ENCODE measurements around the gene CTTNBP2NL.
"Not testable (repeated sequence)": the region's sequence is repeated elsewhere in the genome, so short reads cannot be mapped to it uniquely, and the experiment has no call there.

The CTTNBP2NL gene

DNA sequence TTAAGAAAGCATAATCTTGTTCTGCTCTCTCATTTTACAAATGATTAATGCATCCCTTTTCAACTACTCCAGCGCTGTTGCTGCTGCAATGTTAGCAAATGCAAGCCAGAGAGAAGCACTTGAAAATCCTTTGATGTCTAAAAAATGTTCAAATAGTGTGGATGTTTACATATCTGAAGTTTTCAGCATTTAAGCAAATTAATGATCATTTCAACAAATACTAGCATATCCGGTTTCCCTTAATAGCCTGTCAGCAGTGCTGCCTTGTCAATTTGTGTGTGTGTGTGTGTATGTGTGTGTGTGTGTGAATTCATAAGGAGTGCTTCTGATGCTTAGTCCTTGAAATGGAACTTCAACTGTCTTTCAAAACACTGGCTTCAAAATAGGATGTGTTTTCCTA, 64.6 kb downstream of the CTTNBP2NL start:
- no peak for DNase-seq

GRCh38 chr1:112461200-112461871, 65.3 kb downstream of the CTTNBP2NL start:
- no peak for DNase-seq

DNA sequence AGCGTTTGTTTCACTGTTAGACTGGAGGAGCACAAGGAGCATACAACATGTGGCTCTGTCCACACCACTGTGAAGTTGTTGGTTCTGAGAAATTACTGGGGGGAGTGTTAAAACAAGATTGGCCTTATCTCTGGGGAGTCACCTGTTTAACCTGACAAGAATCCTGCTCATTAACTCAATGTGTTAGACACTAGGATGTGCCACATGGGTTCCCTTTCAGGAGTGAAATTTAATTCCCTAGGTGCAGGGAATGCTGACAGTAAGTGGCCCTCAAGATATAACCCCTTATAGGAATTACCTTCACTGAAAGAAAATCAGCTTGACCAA, 66.9 kb downstream of the CTTNBP2NL start:
- no peak for DNase-seq

- peak in 1 of 51 donors; percentile 5 for DNase-seq
Measured at GRCh38 chr1:112464501-112464900, 68.5 kb downstream of the CTTNBP2NL start.

DNA sequence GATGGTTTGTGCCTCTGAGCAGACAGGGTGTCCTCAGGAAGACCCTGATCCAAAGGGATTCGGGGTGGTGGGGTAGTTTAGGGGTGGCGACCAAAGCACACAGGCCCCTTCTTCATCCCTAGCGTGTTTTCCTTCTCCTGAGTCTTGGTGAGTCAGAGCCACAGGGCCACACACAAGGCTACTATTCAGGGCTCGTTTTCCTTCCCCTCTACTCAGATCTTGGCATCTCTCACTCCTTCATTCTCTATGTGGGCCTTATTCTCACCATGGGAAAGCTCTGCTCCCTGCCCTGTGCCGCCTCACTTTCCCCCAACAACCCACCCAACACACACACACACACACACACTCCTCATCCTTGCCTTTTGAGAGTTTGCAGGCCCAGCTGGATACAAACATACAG, 69.1 kb downstream of the CTTNBP2NL start:
- DNase-seq, result peak in 20 of 51 donors; percentile 4 to 76 (median 34)

GRCh38 chr1:112466078-112466660, 70.2 kb downstream of the CTTNBP2NL start:
- DNase-seq, result peak; percentile 58 to 97 (median 91)

DNA sequence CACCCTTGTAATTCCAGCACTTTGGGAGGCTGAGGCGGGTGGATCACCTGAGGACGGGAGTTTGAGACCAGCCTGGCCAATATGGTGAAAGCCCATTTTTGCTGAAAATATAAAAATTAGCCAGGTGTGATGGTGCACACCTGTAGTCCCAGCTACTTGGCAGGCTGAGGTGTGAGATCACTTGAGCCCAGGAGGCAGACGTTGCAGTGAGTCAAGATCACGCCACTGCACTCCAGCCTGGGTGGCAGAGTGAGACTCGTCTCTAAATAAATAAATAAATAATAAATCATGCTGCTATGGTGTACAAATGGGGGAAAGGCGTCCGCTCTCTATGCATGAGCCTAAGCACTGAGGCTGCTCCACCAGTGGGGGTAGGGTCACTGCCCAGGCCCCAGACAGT, 74.3 kb downstream of the CTTNBP2NL start:
- not testable (repeated sequence) for DNase-seq

- no peak for DNase-seq
Measured at GRCh38 chr1:112470966-112471365, 75.0 kb downstream of the CTTNBP2NL start.

GRCh38 chr1:112472142-112472541, 76.1 kb downstream of the CTTNBP2NL start:
- no peak for DNase-seq

- DNase-seq, result no peak
Measured at GRCh38 chr1:112477550-112477949, 81.5 kb downstream of the CTTNBP2NL start.

DNA sequence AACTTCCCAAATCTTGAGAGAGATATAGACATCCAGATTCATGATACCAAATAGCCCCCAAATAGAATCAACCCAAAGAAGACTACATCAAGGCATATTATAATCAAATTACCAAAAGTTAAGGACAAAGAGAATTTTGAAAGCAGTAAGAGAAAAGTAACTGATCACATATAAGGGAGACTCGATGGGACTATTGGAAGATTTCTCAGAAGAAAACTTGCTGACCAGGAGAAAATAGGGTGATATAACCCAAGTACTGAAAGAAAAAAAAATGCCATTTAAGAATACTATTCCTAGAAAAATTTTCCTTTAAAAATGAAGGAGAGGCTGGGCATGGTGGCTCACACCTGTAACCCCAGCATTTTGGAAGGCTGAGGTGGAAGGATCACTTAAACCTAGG, 82.3 kb downstream of the CTTNBP2NL start:
- DNase-seq, result no peak

- not testable (repeated sequence) for DNase-seq
Measured at GRCh38 chr1:112486063-112486462, 90.0 kb downstream of the CTTNBP2NL start.

- not testable (repeated sequence) for DNase-seq
Measured at GRCh38 chr1:112487686-112488085, 91.7 kb downstream of the CTTNBP2NL start.

DNA sequence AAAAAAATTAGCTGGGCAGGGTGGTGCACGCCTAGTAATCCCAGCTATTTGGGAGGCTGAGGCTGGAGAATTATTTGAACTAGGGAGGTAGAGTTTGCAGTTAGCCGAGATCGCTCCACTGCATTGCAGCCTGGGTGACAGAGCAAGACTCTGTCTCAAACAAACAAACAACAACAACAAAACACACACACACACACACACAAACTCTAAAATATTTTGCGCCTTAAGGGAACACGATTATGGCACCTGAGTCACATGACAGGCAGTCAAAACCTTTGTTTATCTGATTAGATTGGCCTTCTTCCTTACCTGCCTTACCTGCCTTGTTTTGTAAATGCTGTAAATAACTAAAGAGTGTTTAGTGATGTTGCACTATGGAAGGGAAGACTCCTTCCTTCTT, 92.1 kb downstream of the CTTNBP2NL start:
- no peak for DNase-seq

- no peak for DNase-seq
Measured at GRCh38 chr1:112492076-112492475, 96.1 kb downstream of the CTTNBP2NL start.

DNA sequence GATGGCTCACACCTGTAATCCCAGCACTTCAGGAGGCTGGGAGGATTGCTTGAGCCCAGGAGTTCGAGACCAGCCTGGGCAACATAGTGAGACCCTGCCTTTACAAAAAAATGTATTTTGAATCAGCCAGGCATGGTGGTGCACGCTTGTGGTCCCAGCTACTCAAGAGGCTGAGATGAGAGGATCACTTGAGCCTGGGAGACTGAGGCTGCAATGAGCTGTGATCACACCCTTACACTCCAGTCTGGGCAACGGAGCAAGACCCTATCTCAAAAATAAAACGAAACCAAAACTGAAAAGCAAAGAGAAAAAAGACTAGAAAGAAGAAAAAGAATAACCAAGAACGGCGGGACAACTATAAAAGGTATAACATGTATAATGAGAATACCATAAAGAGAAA, 97.3 kb downstream of the CTTNBP2NL start:
- DNase-seq, result no peak

DNA sequence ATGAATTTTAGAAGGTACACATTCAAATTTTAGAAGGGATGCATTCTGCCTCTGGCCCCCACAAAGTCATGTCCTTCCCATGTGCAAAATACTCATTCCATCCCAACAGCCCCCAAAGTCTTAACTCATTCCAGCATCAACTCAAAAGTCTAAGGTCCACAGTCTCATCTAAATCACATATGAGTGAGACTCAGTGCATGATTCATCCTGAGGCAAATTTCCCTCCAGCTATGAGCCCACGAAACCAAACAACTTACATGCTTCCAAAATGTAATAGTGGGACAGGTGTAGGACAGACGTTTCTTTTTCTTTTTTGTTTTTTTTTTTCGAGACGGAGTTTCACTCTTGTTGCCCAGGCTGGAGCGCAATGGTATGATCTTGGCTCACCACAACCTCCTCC, 100.3 kb downstream of the CTTNBP2NL start:
- DNase-seq, result no peak

- peak in 49 of 51 donors; percentile 24 to 84 (median 61) for DNase-seq
Measured at GRCh38 chr1:112501810-112502641, 106.0 kb downstream of the CTTNBP2NL start.

GRCh38 chr1:112502826-112503225, 106.8 kb downstream of the CTTNBP2NL start:
- DNase-seq, result peak in 1 of 51 donors; percentile 34

GRCh38 chr1:112504001-112504660, 108.1 kb downstream of the CTTNBP2NL start:
- DNase-seq, result no peak

- no peak for DNase-seq
Measured at GRCh38 chr1:112504661-112505399, 108.8 kb downstream of the CTTNBP2NL start.
